Adrenal gland (tissue), 12 donors: ENCODE results near the gene KRTAP9-2. TPM values are rescaled to one million over a fixed set of nuclear protein-coding genes. Genes with fewer than 3 reads are reported as not detected.
"Not testable (repeated sequence)": the region's sequence is repeated elsewhere in the genome, so short reads cannot be mapped to it uniquely, and the experiment has no call there.

Experiments
- DNase-seq, 7 donors: peaks; one replicate each; pipeline ENCODE4 v3.0.0-alpha.2; 2019 to 2020
- H3K27ac ChIP-seq, 5 donors: fragments of 200-600 bp; sonication (generic) in 4 of 5; 1 replicate in 3 of 5; 2 replicates in 2 of 5; pipeline versions ENCODE4 v1.5.1 to v1.8.0; 2016 to 2020; ENCODE audit warnings: mild to moderate bottlenecking in 1 of 5
- H3K27me3 ChIP-seq: fragments of 200-600 bp; 2 replicates; pipeline ENCODE4 v1.8.0; 2021
- H3K36me3 ChIP-seq, 2 donors: fragments of 200-600 bp; replicated peaks in 1 of 2; 1 replicate in 1 of 2; 2 replicates in 1 of 2; pipeline versions ENCODE4 v1.5.1 to v1.8.0; 2018 to 2022
- H3K4me1 ChIP-seq, 2 donors: fragments of 200-600 bp; replicated peaks in 1 of 2; 1 replicate in 1 of 2; 2 replicates in 1 of 2; pipeline versions ENCODE4 v1.5.1 to v1.8.0; 2018 to 2021
- H3K4me3 ChIP-seq, 4 donors: fragments of 200-600 bp; sonication (generic) in 3 of 4; one replicate each; pipeline ENCODE4 v1.5.1; 2016 to 2018
- H3K9me3 ChIP-seq, 3 donors: fragments of 200-600 bp; sonication (generic) in 1 of 3; replicated peaks in 1 of 3; 1 replicate in 2 of 3; 2 replicates in 1 of 3; pipeline versions ENCODE4 v1.5.1 to v1.8.0; 2016 to 2021
- POLR2A ChIP-seq, 2 donors: fragments of 450-650 bp; IDR thresholded peaks; one replicate each; pipeline ENCODE4 v1.6.1; 2017; ENCODE audit warnings: antibody characterized with exemption in 2 of 2, mild to moderate bottlenecking in 2 of 2, moderate library complexity in 1 of 2
- WGBS, 4 donors: extraction: QIAGEN DNeasy Blood & Tissue Kit in 2 of 4; methylation state at CpG; one replicate each; pipeline versions ENCODE4 v1.1.5 to v1.1.7; 2013 to 2017; 5-methylcytosine and 5-hydroxymethylcytosine counted together
- intact Hi-C, 2 donors: fragments of 100-400 bp; cut with DNase I; formaldehyde crosslinking; loops; one replicate each; pipeline versions ENCODE4 v1.14.1 to v1.15.0; 2022 to 2023
- polyA plus RNA-seq, 3 donors: library from polyadenylated mRNA; stranded (reverse); fragments of 200-250 nt in 2 of 3; fragments of 350-450 nt in 1 of 3; fragmentation: Illumina TruSeq in 1 of 3; extraction: RNeasy Lipid Tissue Mini Kit (QIAGEN cat#74804) in 1 of 3; gene quantifications; one replicate each; pipeline ENCODE4 v1.2.3, GENCODE V29; 2013 to 2014
- total RNA-seq, 9 donors: library from RNA; depleted of rRNA in 4 of 9; stranded (reverse); fragments of >200 nt in 4 of 9; fragments of 120-200 nt in 1 of 9; fragmentation: NEBNext Ultra II Directional in 1 of 9; extraction: Animal tissue kit (Norgen Biotek cat#: 25700) in 1 of 9; gene quantifications; one replicate each; pipeline versions ENCODE4 v1.1.0 to v1.2.4, GENCODE V29; 2013 to 2023
- TF ChIP-seq, protein P1 (sequence below), 6 experiments: fragments of 450-650 bp in 4 of 6; fragments of 200-600 bp in 2 of 6; sonication (generic) in 1 of 6; IDR thresholded peaks; 1 replicate in 5 of 6; 2 replicates in 1 of 6; pipeline versions ENCODE4 v1.5.1 to v1.8.0; 2016 to 2021; ENCODE audit warnings: antibody characterized with exemption in 6 of 6, mild to moderate bottlenecking in 2 of 6, moderate library complexity in 1 of 6
- donor health status: healthy with polysubstance abuse.
- donor health status: Bipolar disorder and iron deficiency.
- donor health status: DM: yes; HTN: yes; CAD: no.
- donor health status: DM: no; HTN: no; CAD: no.
- donor health status: DM: no; HTN: no; CAD: no.
- donor health status: DM: yes; HTN: yes; CAD: no.

The KRTAP9-2 gene
- total and polyA plus RNA-seq, 12 donors, result not detected

DNA sequence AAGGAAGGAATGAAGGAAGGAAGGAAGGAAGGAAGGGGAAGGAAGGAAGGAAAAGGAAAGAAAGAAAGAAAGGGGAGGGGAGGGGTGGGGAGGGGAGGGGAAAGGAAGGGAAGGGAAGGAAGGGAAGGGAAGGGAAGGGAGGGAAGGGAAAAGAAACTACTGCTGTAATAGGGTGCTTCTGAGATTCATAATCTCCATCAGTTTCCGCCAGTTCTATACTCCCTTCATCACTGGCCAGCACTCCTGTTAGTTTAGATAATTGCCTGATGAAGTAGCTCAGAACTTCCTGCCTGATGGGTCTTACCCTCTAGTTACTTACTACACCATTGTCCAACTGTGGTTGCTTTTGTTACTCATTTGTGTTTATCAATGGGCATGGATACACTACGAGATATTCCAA, 36.8 kb downstream of the KRTAP9-2 start:
- no peaks in the 10 kb centered on the region for H3K36me3 ChIP-seq
- TF ChIP-seq POLR2A (IDR thresholded peaks at IDR 0.05), result no peak
- TF ChIP-seq, protein P1, sequence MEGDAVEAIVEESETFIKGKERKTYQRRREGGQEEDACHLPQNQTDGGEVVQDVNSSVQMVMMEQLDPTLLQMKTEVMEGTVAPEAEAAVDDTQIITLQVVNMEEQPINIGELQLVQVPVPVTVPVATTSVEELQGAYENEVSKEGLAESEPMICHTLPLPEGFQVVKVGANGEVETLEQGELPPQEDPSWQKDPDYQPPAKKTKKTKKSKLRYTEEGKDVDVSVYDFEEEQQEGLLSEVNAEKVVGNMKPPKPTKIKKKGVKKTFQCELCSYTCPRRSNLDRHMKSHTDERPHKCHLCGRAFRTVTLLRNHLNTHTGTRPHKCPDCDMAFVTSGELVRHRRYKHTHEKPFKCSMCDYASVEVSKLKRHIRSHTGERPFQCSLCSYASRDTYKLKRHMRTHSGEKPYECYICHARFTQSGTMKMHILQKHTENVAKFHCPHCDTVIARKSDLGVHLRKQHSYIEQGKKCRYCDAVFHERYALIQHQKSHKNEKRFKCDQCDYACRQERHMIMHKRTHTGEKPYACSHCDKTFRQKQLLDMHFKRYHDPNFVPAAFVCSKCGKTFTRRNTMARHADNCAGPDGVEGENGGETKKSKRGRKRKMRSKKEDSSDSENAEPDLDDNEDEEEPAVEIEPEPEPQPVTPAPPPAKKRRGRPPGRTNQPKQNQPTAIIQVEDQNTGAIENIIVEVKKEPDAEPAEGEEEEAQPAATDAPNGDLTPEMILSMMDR (IDR thresholded peaks at IDR 0.05), result no peak
- H3K27ac ChIP-seq, result no peak overlapping the region
- no peak for DNase-seq
- intact Hi-C loops, result no loop called here
- peaks cover 6% of the 10 kb centered on the region for H3K27me3 ChIP-seq
- WGBS, 4 donors, result 58 to 70% (median 61%) methylated on average over 2 of the region's 2 CpGs
- H3K4me1 ChIP-seq, result no peaks in the 10 kb centered on the region
- H3K9me3 ChIP-seq, result no peaks in the 10 kb centered on the region
- H3K4me3 ChIP-seq, result no peak overlapping the region

DNA sequence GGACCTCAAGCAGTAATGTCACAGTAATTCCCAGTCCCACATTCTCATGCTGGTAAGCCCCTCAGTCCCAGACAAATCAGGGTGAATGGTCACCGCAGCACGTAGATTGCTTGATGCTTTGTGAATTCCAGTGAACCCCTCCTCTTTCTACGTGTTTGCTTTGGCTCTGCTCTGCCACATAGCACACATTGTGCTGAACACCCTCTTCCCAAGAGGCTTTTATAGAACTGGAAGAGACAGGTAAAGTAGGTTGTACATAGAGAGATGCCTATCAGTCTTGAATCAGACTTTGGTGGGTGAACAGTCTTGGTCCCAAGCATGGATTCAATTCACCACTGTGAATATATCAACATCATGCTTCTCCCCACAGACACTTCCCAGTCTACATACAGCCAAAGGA, 38.2 kb downstream of the KRTAP9-2 start:
- 62 to 73% (median 70%) methylated on average over 3 of the region's 3 CpGs for WGBS, 4 donors
- Histone ChIP-seq H3K27ac (no peak overlapping the region), H3K4me1 (no peaks in the 10 kb centered on the region), H3K27me3 (no peaks in the 10 kb centered on the region), H3K4me3 (no peak overlapping the region), H3K36me3 (no peaks in the 10 kb centered on the region), H3K9me3 (no peaks in the 10 kb centered on the region)
- no peak for DNase-seq
- intact Hi-C loops, result no loop called here
- TF ChIP-seq, protein P1 (IDR thresholded peaks at IDR 0.05), result no peak
- no peak for TF ChIP-seq POLR2A (IDR thresholded peaks at IDR 0.05)

DNA sequence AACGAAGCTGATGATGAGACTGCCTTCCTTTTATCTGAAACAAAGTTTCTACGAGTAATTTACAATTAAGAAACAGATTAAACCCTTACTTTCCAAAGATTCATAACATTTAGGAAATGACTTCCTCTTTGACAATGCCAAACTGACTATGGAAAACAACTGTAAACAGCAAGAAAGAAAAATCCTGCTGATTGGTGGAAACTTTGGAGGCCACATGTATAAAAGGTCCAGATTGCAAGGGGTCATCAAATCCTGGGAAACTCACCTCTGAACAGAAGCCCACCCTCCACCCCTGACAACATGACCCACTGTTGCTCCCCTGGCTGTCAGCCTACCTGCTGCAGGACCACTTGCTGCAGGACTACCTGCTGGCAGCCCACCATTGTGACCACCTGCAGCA, 38.6 kb downstream of the KRTAP9-2 start, which contains the start of gene KRTAP9-6:
Gene KRTAP9-6, plus strand, starts transcription at position 301 of the 400 bp plus-strand sequence. Its CDS starts 0 bp downstream, at position 301.
- Histone ChIP-seq H3K27me3 (no peaks in the 10 kb centered on the region), H3K4me3 (no peak within 1 kb of the TSS), H3K4me1 (no peaks in the 10 kb centered on the region), H3K27ac (no peak within 1 kb of the TSS), H3K9me3 (no peaks in the 10 kb centered on the region), H3K36me3 (no peaks in the 10 kb centered on the region)
- intact Hi-C loops, result no loop called here
- TF ChIP-seq, protein P1 (IDR thresholded peaks at IDR 0.05), result no peak
- no peak for TF ChIP-seq POLR2A (IDR thresholded peaks at IDR 0.05)
- whole genome bisulfite sequencing, 4 donors, result 40 to 54% (median 51%) methylated on average over 2 of the region's 2 CpGs
- DNase-seq, result no peak

DNA sequence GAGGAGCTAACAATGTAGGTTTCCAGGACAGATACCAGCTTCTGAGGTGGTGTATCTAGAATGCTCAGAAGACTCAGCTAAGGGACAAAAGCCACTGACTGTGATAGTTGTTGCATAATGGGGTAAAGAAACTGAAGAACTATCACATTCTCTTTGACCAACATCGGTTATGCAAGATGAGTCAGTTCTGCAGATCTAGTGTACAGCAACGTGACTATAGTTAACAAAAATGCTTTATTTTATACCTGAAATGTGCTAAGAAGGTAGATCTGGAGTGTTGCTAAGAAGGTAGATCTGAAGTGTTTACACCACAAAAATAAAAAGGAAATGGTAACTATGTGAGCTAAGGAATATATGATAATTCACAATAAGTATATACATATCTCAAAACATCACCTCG, 41.3 kb downstream of the KRTAP9-2 start:
- Histone ChIP-seq H3K4me1 (no peaks in the 10 kb centered on the region), H3K9me3 (no peaks in the 10 kb centered on the region), H3K27me3 (no peaks in the 10 kb centered on the region), H3K27ac (no peak overlapping the region), H3K4me3 (no peak overlapping the region), H3K36me3 (no peaks in the 10 kb centered on the region)
- TF ChIP-seq, protein P1 (IDR thresholded peaks at IDR 0.05), result no peak
- TF ChIP-seq POLR2A (IDR thresholded peaks at IDR 0.05), result no peak
- intact Hi-C loops, result no loop called here
- whole genome bisulfite sequencing, 4 donors, result 64 to 82% methylated on average over 3 of the region's 3 CpGs; no CpG with 5 or more reads in 2 of the 4 donors
- DNase-seq, result no peak

DNA sequence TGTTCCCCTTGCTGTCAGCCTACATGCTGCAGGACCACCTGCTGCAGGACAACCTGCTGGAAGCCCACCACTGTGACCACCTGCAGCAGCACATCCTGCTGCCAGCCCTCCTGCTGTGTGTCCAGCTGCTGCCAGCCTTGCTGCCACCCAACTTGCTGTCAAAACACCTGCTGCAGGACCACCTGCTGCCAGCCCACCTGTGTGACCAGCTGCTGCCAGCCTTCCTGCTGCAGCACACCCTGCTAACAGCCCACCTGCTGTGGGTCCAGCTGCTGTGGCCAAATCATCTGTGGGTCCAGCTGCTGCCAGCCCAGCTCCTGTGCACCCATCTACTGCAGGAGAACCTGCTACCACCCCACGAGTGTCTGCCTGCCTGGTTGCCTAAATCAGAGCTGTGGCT, 44.9 kb downstream of the KRTAP9-2 start:
- H3K27me3 ChIP-seq, DNase-seq, H3K4me1 ChIP-seq, H3K27ac ChIP-seq, intact Hi-C loops, H3K9me3 ChIP-seq, H3K36me3 ChIP-seq, H3K4me3 ChIP-seq: not testable (repeated sequence)
- 63 to 67% methylated on average over 1 of the region's 1 CpG; no CpG with 5 or more reads in 2 of the 4 donors for WGBS, 4 donors
